Measurements from ENCODE around the gene CHST11.
"Not testable (repeated sequence)": the region's sequence is repeated elsewhere in the genome, so short reads cannot be mapped to it uniquely, and the experiment has no call there.

Gene CHST11

GRCh38 chr12:104526320-104526719 lies 69.6 kb downstream of the CHST11 start:
- FAIRE-seq (no peak), DNase-seq (ENCODE audit: low spot score) (no peak)

GRCh38 chr12:104526751-104527150 lies 70.0 kb downstream of the CHST11 start:
- no peak for FAIRE-seq
- DNase-seq (ENCODE audit: low spot score), result no peak

DNA sequence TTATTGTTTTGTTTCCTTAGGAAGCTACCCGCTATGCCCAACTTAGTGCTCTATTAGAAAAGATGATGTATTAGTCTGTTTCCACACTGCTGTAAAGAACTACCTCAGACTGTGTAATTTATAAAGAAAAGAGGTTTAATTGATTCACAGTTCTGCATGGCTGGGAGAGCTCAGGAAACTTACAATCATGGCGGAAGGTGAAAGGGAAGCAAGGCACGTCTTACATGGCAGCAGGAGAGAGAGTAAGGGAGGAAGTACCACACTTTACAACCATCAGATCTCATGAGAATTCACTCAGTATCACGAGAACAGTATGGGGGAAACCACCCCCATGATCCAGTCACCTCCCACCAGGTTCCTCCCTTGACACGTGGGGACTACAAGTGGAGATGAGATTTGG lies 70.9 kb downstream of the CHST11 start:
- not testable (repeated sequence) for DNase-seq (ENCODE audit: low spot score); FAIRE-seq

DNA sequence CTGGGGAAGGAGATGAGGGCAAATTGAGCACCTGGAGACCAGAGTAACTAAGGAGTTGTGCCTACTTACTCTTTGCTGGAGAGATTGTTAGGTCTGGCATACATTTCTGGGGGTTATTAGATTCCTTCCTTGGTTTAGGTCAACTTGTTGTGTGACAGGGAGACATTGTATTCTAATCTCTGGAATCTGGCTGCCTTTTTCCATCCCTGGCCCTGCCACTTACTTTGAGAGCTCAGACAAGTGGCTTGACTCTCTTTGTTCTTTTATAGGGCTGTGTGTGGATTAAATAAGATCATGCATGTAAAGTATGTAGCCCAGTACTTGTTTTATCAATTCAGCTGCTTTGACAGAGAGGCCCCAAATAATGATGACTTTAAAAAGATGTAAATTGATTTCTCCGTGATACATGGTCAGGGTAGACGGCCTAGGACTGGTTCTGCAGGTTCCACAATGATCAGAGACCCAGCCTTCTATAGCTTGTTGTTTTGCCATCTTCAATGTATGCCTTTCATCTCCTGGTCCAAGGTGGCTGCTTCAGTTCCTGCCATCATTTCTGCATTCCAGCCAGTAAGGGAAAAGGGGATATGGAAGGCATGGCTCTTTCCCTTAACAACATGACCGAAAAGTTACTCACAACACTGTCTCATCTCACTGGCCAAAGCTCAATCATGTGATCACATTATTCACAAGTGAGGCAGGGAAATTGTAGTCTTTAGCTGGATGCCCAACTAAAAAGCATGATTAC lies 72.6 kb downstream of the CHST11 start:
- FAIRE-seq, result no peak
- DNase-seq (ENCODE audit: low spot score), result no peak

DNA sequence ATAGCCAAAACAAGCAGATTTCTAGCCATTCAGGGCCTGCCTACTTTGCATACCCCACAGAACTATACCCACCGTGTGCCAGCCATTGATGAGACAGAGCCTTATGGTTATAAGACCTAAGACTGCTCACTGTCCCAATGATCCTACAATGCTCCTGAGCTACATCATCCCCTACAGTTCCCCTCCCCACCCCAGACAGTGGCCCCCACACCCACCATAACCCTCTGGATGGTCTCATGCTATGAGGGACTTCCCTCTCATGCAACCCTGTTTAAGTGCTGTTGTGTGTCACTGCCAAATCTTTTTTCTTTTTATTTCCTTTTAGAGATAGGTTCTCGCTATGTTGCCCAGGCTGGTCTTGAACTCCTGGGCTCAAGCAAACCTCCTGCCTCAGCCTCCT lies 75.9 kb downstream of the CHST11 start:
- FAIRE-seq, result no peak
- DNase-seq (ENCODE audit: low spot score), result no peak

DNA sequence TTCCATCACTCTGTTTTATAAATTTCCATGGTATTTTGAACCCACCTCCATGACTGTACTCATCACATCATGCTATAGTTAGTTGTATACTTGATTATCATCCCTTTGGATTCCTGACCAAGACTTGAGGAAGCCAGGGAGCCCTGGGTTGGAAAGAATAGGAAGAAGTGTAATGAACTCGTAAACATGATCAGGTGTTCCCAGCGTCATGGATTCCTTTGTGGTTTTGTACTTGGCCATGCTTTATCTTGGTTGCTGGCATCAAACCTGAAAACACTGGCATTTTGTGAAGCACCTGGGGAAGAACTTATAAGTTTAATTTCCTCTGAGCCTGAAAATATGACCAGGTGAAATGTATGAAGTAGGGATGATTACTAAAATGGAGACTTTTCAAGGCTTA lies 76.4 kb downstream of the CHST11 start:
- FAIRE-seq (no peak), DNase-seq (ENCODE audit: low spot score) (no peak)

DNA sequence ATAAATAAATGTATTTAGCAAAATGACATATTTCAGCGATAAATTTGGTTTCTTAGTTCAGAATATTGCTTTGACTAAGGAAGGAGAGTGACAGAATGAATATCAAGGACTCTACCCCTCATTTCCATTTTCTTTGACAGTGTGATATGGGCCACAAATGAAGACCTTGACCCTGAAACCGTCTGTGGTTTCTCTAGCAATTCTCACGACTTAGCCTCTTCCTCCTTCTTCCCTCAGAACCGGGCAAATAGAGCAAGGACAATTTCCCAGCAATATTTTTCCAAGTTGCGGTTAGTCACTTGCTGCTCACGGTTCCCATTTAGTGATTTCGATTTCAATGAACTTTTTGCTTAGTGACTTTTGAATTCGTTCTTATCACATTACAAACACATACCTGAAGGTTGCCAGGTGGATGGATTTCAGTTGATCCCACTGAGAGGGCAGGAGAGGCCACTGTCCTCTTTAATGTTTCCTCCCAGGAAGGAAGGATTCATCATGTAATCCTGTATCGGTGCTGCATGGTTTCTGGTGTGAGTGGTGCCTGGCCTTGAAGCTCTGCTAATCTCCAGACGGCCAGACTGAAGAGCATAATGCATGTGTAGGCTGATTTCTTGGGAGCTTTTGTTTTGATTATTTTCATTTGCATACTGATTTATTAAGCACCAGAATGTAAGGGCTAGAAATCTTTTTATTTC lies 77.6 kb downstream of the CHST11 start:
- no peak for DNase-seq (ENCODE audit: low spot score)

GRCh38 chr12:104534857-104535248 lies 78.1 kb downstream of the CHST11 start:
- DNase-seq (ENCODE audit: low spot score) (no peak), FAIRE-seq (no peak)

More for the DNA sequence above, 77.6 kb downstream of the CHST11 start:
- FAIRE-seq, result no peak

DNA sequence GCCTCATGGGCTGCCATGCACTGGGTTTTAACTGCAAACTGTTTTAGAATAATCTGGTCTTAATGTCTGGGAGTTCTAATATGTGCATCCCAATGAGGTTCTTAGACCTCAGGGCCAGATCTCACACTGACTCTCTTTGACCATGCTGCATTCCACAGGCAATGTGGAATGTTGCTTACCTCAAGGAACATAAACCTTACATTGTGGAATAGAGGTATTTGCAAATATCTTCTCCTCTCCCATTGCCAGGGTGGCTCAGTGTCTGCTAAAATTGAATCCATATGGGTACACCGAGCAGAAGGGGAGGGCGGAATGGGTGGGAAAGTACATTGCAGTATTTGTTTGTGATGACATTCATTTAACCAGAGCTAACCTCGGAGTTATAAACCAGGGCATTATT lies 78.6 kb downstream of the CHST11 start:
- DNase-seq (ENCODE audit: low spot score) (no peak), FAIRE-seq (no peak)

DNA sequence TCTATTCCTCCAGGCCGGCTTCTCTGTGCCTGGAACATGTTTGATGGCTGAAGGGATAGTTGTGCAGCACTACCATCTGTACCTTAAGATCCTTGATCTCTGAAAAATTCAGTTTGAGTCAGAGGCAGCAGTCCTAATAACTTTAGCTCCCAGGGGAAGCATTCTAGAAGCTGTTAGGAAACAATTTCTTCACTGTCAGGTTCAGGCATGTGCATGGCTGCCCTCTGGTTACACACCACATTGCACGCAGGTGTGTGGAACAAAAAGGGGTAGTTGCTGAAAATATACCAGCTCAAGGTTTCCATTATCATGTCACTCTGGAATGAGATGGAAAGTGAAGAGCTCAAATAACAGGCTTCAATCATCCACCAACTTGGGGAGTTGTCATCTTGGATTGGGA lies 80.1 kb downstream of the CHST11 start:
- DNase-seq (ENCODE audit: low spot score), result no peak
- FAIRE-seq, result no peak

DNA sequence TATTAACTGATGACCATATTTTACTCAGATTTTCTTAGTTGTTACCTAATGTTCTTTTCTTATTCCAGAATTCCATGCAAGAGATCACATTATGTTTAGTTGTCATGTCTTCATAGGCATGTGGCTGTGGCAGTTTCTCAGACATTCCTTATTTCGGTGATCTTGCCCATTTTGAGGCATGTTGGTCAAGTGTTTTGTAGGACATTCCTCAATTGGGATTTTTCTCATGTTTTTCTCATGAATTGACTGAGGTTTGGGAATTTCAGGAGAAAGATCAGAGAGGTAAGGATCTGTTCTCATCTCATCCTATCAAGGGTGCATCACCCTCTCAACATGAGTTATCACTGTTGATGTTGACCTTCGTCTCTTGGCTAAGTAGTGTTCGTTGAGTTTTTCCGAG lies 81.3 kb downstream of the CHST11 start:
- DNase-seq (ENCODE audit: low spot score) (no peak), FAIRE-seq (no peak)

- DNase-seq (ENCODE audit: low spot score) (no peak), FAIRE-seq (no peak)
Observed at GRCh38 chr12:104538891-104539462, 82.2 kb downstream of the CHST11 start.

DNA sequence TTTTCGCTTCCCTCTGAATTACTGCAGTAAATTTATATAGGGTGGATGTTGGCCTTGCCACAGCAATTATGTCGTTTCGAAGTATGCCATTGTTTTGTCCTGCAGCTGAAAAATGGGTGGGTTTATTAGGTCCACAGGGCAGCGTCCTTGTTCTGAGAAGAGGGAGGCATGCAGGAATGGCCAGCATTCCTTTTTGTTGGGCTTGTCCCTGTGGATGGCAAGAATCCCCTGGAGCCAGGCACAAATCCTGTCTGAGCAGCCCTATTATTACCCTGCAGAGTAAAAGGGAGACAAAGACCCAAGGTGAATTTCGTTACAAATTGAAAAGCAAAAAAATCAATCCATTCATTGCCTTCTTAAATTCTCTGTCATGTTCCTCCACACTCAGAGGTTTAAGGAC lies 88.1 kb downstream of the CHST11 start:
- no peak for DNase-seq (ENCODE audit: low spot score)
- FAIRE-seq, result no peak

- DNase-seq (ENCODE audit: low spot score) (no peak), FAIRE-seq (no peak)
Observed at GRCh38 chr12:104546575-104546974, 89.8 kb downstream of the CHST11 start.

DNA sequence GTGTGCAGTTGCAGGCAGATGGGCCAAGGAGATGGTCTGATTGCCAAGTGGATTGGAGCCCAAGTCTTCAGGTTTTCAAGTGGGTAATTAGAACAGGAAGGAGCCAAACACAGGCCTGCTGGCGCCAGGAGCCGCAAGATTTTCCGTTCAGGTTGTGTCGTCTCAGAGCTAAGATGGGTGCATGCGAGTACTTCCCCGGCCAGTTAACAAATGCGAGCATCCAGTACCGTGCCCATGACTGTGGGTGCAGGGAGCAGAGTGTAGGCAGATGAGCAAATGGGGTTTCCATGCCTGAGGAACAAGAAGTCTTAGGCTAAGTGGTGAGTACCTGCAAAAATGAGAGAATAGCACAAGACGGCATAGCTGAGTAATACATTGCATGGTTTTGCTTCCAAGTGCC lies 90.5 kb downstream of the CHST11 start:
- DNase-seq (ENCODE audit: low spot score), result no peak

GRCh38 chr12:104549815-104550480 lies 93.2 kb downstream of the CHST11 start:
- FAIRE-seq (no peak), DNase-seq (ENCODE audit: low spot score) (peak; percentile 53)

More for the DNA sequence above, 90.5 kb downstream of the CHST11 start:
- no peak for FAIRE-seq

GRCh38 chr12:104551313-104551931 lies 94.7 kb downstream of the CHST11 start:
- FAIRE-seq (no peak), DNase-seq (ENCODE audit: low spot score) (no peak)

- DNase-seq (ENCODE audit: low spot score), result no peak
- FAIRE-seq, result no peak
Observed at GRCh38 chr12:104553421-104553820, 96.7 kb downstream of the CHST11 start.

DNA sequence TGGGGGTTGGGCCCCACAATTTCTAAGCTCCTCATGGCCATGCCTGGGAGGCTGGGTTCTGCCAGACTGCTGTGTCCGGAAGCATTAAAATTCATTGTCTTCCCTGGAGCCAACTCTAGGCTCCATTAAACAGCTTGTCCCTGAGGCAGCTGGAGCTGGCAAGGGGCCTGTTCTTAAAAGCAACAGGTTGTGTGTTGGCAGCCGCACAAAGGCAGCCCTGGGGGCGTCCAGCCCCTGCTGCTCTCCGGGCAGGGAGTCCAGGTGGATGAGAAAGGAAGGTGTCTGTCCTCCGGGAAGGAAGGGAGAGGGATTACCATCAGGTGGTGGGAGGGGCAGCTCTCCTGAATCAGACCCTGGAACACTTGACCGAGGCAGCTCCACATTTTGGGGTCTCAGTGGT lies 98.9 kb downstream of the CHST11 start:
- FAIRE-seq, result no peak

DNA sequence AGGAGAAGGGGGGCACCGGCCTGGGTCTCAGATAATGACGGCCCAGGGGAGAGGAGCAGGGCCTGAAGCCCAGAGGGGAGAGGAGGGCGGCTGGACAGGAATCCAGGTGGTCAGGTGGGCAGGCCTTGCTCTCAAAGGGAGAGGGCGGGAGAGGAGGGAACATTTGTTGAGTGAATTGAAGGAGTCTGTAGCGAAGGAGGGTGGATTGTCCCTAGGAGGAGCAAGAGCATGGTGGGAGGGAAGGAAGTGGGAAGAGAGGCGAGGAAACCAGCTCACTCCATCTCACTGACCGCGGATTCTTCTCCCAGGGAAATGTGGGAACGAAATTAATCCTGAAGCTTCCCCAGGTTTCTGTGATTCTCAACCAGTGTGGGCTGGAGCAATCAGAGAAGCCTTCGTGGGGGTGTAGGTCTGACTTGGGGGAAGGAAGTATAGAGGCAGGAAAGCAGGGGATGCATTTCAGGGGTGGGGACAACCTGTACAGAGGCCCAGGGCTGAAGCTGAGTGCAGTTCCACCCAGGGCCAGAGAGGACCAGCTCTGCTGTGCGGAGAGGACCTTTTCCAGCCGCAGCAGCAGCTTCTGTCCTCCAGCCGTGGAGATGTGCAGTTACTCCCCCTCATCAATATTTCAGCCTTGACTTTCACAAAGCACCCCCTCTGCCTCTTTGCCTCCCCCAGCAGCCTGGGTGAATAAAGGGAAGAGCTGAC lies 100.9 kb downstream of the CHST11 start:
- DNase-seq (ENCODE audit: low spot score) (no peak), FAIRE-seq (no peak)

More for the DNA sequence above, 98.9 kb downstream of the CHST11 start:
- no peak for DNase-seq (ENCODE audit: low spot score)

DNA sequence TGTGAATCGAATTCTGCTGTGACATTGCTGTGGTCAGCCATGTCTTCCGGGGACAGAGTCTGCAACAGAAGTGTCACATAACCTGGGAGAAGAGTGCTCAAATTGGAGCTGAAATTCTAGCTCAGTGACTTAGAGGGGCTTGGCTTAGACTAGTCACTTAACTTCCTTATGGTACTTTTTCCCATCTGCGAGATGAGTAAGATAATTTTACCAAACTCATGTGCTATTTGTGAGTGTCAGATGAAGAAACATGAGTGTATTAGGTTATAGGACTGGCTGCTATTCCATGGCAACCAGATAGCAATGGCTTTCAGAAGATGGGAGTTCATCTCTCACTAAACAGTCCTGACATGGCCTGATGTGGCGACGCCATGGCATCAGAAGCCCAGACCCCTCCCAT lies 104.1 kb downstream of the CHST11 start:
- FAIRE-seq, result no peak
- no peak for DNase-seq (ENCODE audit: low spot score)
